Breast epithelium (tissue), 3 donors: Measurements from ENCODE around the gene SOS1.

Source experiments
- POLR2A ChIP-seq: fragments of 450-650 bp; IDR thresholded peaks from one replicate; pipeline ENCODE4 v1.6.1; 2016; ENCODE audit warnings: antibody characterized with exemption, mild to moderate bottlenecking, moderate library complexity
- POLR2AphosphoS5 ChIP-seq, 3 donors: sonication (generic); formaldehyde crosslinking; IDR thresholded peaks; one replicate each; pipeline ENCODE4 v1.6.1; 2017; ENCODE audit warnings: antibody characterized with exemption in 3 of 3
- TF ChIP-seq, protein P1 (sequence below), 3 donors: fragments of 450-650 bp; IDR thresholded peaks; one replicate each; pipeline ENCODE4 v1.5.1; 2016 to 2017; ENCODE audit warnings: antibody characterized with exemption in 3 of 3, mild to moderate bottlenecking in 3 of 3, moderate library complexity in 3 of 3

DNA sequence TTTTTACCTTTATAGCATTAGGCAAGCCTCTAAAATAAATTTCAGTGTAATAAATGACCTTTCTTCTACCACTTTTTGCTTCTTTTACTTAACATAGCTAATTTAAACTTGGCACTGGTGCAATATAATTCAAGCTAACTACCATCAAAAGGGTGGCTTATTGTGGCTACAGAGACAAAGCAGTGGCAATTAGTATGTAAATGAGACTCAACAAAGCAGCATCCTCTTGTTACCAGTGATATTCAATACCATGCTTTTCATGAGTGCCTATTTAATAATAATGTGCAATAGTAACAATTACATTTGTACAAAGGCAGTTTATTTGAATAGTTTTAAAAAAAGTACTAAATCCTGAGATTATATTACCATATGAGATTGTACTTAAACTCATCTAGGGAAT lies 93.4 kb downstream of the SOS1 start:
- no peak for TF ChIP-seq POLR2AphosphoS5 (IDR thresholded peaks at IDR 0.05)
- TF ChIP-seq, protein P1, sequence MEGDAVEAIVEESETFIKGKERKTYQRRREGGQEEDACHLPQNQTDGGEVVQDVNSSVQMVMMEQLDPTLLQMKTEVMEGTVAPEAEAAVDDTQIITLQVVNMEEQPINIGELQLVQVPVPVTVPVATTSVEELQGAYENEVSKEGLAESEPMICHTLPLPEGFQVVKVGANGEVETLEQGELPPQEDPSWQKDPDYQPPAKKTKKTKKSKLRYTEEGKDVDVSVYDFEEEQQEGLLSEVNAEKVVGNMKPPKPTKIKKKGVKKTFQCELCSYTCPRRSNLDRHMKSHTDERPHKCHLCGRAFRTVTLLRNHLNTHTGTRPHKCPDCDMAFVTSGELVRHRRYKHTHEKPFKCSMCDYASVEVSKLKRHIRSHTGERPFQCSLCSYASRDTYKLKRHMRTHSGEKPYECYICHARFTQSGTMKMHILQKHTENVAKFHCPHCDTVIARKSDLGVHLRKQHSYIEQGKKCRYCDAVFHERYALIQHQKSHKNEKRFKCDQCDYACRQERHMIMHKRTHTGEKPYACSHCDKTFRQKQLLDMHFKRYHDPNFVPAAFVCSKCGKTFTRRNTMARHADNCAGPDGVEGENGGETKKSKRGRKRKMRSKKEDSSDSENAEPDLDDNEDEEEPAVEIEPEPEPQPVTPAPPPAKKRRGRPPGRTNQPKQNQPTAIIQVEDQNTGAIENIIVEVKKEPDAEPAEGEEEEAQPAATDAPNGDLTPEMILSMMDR (IDR thresholded peaks at IDR 0.05), result no peak
- no peak for TF ChIP-seq POLR2A
